C4-2B (cell line): ENCODE results near the gene GNAS-AS1.

ENCODE experiments used
- CTCF ChIP-seq: fragments of 450-650 bp; conservative IDR thresholded peaks from 2 replicates; pipeline ENCODE4 v1.5.1; 2017; ENCODE audit warnings: mild to moderate bottlenecking
- ZFX ChIP-seq: fragments of 450-650 bp; IDR thresholded peaks from 2 replicates; pipeline ENCODE4 v1.6.1; 2017

- TF ChIP-seq CTCF = no peak
- no peak for TF ChIP-seq ZFX
These were observed 44.9 kb upstream of the GNAS-AS1 start for GRCh38 chr20:58895448-58896180.
